Putamen (tissue), 1 donor: ENCODE results near the gene MECR.
"Not testable (repeated sequence)": the region's sequence is repeated elsewhere in the genome, so short reads cannot be mapped to it uniquely, and the experiment has no call there.

Experiments used
- DNase-seq: peaks from one replicate; pipeline ENCODE4 v3.0.0-alpha.2; 2016; ENCODE audit warnings: low spot score

The MECR gene

GRCh38 chr1:29169976-29170375 lies 60.8 kb downstream of the MECR start:
- no peak for DNase-seq

- no peak for DNase-seq
These were observed 62.8 kb downstream of the MECR start for GRCh38 chr1:29167904-29168303.

- no peak for DNase-seq
These were observed 64.3 kb downstream of the MECR start for GRCh38 chr1:29166291-29166878.

- DNase-seq, result no peak
These were observed 66.1 kb downstream of the MECR start for GRCh38 chr1:29164588-29164987.

- no peak for DNase-seq
These were observed 68.1 kb downstream of the MECR start for GRCh38 chr1:29162476-29163138.

GRCh38 chr1:29162025-29162424 lies 68.7 kb downstream of the MECR start:
- DNase-seq, result no peak

GRCh38 chr1:29159773-29160172 lies 71.0 kb downstream of the MECR start:
- DNase-seq, result no peak

GRCh38 chr1:29157269-29157601 lies 73.5 kb downstream of the MECR start:
- no peak for DNase-seq

GRCh38 chr1:29156543-29157268 lies 74.0 kb downstream of the MECR start:
- DNase-seq, result no peak

- DNase-seq, result no peak
These were observed 78.5 kb downstream of the MECR start for GRCh38 chr1:29152046-29152805.

- DNase-seq, result not testable (repeated sequence)
These were observed 80.4 kb downstream of the MECR start for GRCh38 chr1:29150346-29150745.

- no peak for DNase-seq
These were observed 81.9 kb downstream of the MECR start for GRCh38 chr1:29148656-29149491.

- DNase-seq, result no peak
These were observed 84.8 kb downstream of the MECR start for GRCh38 chr1:29145739-29146437.

GRCh38 chr1:29144178-29144577 lies 86.6 kb downstream of the MECR start:
- no peak for DNase-seq

GRCh38 chr1:29142714-29143113 lies 88.0 kb downstream of the MECR start:
- DNase-seq, result no peak
